HG03469 (cell line): ENCODE results near the gene ZXDC.
A peak's percentile ranks its signal among the peaks of the same experiment; 100 is the strongest.

Experiments
- ATAC-seq: cut with Tn5 transposase; IDR thresholded peaks from one replicate; pipeline ENCODE4 v1.9.1; 2021; ENCODE audit warnings: mild to moderate bottlenecking, moderate library complexity, moderate number of reproducible peaks; ENCODE audit not compliant: unreplicated experiment

ZXDC gene

DNA sequence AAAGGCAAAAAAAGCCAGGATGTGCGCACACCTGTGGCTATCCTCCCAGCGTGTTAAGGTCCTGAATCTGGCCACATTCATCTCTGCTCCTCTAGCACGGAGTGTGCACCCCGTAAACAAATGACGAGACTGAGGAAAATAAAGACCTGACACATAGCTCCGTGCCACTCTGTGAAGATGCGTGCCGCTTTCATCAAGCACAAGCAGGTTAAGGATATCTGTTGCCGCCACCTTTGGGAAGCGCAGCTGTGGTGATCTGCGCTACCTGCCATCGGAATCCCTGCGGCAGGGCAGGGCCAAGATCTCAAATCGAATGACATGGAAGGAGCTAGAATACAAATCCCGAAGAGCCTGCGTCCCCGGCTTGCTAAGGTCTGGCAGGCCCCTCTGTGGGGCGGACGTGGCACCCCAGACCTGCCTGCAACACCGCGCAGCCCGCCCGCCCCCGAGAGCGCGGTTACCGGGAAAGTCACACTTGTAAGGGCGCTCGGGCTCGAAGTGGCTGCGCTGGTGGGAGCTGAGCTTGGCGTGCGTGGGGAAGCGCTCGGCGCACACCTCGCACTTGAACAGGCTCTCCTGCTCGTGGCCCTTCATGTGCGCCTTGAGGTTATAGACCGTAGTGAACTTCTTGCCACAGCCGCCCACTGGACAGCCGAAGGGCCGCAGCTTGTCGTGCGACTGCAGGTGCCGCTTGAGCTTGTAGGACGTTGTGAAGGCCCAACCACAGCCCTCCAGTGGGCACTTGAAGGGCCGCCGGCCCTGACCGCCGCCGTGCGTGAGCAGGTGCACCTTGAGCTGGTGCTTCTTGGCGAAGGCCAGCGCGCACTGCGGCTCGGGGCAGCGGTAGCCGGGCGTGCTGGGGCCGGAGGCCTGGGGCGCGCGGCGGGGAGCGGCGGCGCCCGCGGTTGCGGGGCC, 936 bp downstream of the ZXDC start:
- ATAC-seq: peak; percentile 10

DNA sequence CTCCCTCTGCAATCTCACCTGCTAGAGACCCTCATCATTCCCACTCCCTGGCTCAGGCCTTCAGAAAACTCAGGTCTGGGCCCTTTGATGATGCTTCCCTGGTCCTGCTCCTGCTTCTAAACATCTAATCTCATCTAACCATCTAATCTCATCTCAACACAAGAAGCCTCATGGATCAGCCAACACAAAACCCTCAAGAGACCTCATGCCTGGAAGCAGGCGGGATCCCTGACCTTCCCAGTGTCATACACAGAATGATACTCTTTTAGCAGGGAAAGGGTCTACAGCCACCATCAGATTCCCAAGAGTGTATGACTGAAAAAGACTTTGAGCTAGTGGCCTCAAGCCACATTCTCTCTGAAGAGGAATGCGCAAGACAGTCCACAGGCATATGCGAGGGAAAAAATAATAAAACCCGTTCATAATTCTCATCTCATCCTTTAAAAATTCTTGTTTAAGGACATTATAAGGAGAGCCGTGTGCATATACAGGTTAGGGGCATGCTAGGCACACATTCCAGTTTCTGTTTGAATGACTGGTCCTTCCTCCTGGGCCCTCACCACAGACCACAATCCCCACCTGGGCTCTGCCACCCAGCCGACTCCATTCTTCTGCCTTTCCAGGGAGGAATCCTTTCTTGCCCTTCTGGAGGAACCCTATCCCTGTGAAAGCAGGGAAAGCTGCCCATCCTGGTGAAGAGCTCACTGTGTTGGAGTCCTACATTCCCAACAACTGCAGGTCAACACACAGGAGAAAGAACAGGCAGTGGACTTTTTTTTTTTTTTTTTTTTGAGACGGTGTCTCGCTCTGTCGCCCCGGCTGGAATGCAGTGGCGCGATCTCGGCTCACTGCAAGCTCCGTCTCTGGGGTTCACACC, 2.2 kb downstream of the ZXDC start:
- ATAC-seq: no peak

DNA sequence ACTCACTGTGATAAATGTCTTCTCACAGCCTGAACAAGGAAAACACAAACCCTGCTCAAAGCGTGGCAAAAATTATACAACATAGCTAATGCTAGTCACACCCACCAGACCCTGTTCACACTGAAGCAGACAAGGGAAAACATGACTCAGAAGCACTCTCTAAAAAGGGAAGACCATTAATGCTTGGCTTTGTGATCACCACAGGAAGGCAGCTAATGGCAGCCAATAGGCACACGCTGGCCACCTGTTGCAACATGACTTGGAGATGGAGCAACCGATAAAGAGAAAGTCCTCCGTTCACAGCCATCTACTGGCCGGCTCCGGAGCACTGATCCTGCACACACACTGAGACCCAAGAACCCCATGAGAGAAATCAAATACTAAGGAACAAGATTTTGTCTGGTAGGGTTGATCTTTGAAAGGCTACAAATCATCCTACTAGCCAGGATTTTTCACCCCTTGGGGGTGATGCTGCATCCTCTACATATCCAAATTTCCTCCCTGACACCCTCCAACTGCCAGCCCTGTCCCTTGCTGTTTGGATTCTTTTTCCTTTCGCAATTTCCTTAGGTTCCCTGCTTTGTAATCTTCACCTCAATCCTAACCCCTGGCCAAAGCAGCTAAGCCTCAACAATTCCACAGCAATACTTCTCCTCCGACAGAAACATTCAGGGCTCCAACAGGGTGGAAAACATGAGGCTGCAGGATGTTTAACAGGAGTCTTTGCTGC, 3.2 kb downstream of the ZXDC start:
- no peak for ATAC-seq

DNA sequence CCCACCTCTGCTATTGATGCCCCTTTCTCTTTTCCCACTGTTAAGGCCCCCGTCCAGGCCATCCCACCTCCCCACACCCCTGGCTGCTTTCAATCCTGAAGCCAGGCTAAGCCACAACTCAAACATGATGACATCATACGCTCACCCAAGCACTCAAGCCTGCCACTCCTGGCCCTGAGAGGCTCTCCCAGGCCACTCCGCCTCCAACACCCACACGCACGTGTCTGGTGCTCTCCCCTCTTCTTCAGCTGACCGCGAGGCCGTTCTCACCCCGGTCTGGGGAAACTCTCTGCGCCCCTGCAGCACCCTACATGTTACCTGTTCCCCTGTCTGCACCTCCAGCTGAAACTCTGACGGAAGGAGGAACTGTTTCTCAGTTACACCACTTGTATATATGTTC, 6.2 kb downstream of the ZXDC start:
- ATAC-seq: no peak

DNA sequence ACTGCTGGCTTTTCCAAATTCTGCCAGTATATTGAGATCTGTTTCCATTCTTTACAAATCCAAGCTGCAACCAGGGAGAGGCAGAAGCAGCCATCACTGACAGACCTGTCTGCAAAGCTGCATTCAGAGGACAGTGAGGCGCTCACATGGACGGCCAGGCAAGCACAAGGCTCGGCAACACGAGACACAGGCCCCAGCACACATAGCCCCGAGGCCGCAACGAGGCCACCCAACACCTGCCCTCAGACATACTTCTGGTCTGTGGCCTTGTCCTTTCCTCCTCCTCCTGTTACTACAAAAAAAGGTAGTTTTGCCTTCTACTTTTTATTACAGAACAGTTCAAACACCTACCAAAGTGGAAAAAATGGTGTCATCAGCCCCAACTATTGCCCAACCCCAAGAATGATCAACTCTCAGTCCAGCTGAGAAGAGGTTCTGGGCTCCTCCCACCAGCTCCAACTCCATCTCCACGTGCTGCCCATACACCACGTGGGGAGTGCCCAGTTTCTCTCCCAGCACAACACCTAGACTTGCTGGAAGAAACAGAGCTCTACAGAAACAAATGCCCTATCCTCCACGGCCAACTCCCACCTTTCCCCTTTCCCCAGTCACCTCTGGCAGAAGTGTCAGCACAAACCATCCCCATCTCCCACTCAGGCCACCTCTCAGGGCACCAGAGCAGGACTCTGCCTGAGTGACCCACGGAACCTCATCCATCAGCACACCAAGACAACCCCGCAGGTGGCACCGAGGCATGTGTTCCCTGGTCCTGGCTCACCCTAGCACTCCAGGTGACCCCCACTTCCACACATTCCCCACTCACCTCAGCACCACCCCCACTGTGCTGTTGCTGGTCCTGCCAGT, 7.4 kb downstream of the ZXDC start:
- no peak for ATAC-seq

- ATAC-seq: no peak
Observed at GRCh38 chr3:126467611-126467955, 8.1 kb downstream of the ZXDC start.

DNA sequence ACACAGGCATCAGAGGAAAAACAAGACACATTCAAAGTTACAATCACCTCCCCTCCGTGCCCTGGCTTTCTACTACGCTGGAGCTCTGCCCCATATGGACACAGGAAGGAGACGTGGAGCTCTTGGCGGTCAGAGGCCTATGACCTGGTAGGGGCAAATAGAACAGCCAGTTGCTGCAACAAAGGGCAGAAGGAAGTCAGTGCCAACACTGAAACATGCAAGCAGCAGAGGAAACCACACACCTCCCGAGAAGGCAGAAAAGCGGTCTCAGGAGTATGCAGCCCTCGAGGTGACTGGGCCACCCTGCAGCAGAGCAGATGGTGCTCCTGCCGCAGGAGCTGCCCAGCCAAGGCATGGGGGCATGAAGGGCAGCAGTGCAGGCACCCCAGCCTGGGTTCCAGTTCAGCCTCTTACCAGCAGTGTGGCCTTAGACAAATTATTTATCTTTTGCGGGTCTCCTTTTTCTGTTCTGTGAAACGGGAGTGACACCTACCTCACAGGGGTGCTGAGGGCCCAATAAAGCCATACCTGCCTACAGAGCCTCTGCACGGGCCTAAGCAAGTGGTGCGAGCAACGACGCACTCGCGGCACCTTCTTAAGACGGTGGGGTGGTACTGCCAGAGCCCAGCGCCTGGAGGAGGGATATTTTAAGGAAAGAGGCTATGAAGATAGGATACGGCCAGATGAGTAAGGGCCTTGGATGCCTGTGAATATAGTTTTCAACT, 8.6 kb downstream of the ZXDC start:
- ATAC-seq: no peak

DNA sequence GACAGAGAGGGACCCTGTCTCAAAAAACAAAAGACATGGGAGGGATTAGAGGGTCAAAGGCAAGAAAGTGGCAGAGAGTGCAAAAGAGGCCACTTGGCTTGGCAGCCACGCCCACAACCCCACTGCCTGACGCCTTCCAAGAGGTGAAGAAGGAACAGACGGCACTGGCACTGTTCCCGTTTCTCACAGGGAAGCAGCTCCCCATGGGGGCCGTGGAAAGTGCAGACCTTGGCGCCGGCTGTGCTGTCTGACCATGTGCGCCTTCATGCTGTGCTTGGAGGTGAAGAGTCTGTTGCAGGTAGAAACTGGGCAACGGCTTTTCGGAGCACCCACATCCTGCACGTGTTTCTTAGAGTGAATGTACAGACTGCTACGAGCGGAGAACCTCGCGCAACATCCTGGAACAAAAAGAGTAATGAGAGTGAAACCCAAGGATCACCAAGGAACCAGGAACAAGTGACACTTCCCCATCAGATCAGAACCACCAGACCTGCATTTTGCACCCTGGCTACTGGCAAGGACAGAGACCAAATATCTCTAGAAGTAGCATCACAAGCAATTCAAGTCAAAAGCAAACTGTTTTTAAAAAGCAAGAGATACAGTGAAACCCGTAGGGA, 9.7 kb downstream of the ZXDC start:
- ATAC-seq: no peak

DNA sequence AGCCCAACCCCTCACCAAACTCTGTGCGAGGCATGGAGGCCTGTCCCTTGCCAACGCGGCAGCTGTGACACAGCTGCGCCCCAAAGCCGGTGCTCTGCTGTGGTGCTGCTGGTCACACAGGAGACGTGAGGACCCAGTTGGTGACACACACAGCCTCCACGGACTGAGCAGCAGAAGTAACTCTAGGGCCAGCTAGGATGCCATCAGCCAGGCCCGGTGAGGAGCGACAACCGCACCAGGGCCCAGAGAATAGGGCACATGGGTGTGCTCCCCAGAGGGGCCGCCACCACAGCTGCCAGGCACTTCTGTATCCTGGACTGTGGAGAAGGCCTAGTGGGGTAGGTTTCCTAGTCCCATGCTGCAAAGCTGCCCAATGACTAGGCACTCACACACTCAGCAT, 10.7 kb downstream of the ZXDC start:
- ATAC-seq: no peak

- no peak for ATAC-seq
Observed at GRCh38 chr3:126464494-126464893, 11.2 kb downstream of the ZXDC start.

DNA sequence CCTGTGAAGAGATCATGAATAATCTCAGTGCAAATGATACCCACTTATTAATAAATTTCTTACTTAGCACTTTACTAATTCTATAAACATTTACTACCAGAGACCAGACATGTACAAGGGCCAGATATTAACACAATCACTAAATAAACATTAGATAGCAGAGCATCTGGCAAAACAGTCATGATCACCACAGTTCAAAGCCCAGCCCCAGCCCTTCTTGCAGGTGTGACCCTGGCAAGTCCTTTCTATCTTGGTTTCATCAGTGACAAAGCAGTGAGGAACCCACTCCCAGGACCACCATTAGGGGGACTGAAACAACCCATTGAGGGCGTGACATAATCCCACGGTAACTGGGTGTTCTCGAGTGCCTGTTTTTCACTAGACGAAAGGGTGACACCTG, 11.6 kb downstream of the ZXDC start:
- ATAC-seq: no peak

DNA sequence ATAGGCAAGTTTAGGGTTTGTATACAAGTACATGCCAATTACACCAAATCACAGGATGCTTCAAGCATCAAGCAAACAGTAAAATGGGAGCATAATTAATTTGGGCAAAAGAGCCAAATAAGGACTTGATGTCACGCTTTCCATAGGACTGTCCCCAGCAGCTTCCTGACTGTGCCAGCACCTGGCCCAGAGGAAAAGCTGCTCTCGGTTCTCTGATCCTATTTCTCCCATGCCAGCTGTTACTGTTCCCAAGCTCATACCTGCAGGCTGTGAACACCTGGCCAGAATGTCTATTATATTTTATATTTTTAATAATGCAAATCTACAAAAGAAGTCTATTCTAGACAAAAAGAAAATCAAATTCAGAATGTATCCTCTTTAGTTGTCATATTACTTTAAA, 12.2 kb downstream of the ZXDC start:
- no peak for ATAC-seq

- ATAC-seq: no peak
Observed at GRCh38 chr3:126461450-126462070, 14.1 kb downstream of the ZXDC start.

GRCh38 chr3:126460381-126460780, 15.3 kb downstream of the ZXDC start:
- no peak for ATAC-seq

DNA sequence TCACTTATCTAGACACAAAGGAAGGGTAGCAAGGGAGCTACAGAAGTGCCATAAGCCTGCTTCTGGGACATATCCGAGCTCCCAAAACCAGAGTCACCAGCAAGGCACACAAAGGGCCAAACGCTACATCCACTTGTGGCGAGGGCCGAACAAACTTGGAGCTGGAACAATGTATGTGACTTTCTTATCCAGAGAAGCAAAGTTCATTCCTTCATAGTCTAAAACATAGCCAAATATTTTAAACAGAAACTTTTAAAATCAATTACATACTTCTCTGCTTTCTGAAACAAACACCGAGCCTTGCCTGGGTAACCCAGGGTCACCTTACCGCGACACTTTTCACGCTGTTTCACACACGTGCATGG, 15.9 kb downstream of the ZXDC start:
- no peak for ATAC-seq

DNA sequence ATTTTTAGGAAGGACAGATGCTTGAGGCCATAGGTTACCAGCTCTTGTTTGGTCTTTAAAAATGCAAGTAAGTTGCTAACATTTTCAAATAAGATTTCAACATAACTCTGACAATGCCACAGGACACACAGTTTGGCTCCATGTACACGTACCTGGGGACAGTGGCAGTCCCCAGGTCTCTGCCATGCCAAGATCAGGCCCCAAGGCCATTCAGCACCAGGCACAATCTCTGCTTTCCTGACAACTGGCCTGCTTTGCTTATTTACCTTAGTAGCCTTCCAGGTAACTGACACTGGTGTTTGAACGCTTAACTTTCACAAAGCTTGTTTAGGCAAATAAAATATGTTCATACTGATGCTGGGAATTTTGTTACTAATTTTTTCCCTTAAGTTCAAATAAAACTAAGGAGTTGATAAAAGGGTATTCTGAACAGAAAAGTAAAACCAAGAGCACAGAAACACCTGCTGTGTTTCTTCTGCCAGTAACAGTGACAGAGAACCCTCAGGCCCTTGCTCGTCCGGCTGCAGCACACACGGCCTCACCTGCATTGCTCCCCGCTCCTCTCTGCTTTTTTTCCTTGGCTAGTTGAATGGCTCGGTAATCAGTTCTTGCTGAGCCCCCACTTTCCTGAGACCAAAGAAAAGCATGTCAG, 16.5 kb downstream of the ZXDC start:
- ATAC-seq: no peak

DNA sequence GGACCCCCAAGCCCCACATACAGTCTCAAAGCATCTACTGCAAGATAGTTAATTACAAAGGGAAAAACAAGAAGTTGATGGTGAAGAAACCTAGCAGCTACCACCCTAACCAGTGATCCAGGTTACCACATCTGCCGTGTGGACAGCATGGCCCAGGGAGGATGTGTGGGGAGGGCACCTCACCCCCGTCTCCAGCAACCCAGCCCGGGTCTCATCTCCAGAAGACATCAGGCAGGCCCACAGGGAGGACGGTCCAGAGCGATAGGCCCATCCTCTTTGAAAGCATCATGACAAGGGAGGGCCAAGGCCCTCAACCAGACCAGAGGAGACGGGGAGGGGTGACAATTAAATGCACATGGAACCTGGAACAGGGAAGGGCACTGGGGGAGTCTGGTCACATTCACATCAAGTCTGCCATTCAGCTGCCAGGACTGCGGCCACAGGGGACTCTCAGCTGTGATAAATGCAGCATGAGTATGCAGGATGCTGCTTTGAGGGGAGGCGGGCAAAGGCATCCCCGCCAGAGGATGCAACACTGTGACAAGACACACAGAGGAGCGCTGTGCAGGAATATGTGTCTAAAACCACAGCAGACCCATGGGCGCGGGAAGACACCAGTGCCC, 18.8 kb downstream of the ZXDC start:
- no peak for ATAC-seq

DNA sequence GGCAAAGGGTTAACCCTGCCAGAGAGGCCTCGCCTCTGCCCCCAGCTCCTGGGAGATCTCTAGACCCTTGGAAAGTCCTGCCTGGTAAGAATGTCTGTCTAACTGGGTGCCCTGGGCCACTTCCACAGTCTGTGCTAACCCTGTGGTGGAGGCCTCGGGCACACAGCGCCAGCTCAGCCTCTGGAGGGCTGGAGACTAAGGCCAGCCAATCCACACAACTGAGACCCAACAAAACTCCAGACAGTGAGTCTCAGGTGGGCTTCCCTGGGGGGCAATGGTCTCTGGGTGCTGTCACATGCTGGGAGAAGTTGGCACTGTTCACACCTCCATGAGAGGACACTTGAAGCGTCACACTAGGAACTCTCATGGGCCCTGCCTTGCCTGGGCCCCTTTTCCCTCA, 19.5 kb downstream of the ZXDC start:
- no peak for ATAC-seq
